GM21723 (cell line): Measurements from ENCODE around the gene WFS1.

Source experiments
- ATAC-seq: cut with Tn5 transposase; IDR thresholded peaks from one replicate; pipeline ENCODE4 v1.9.1; 2021; ENCODE audit warnings: mild to moderate bottlenecking, moderate library complexity; ENCODE audit not compliant: unreplicated experiment

The WFS1 gene

DNA sequence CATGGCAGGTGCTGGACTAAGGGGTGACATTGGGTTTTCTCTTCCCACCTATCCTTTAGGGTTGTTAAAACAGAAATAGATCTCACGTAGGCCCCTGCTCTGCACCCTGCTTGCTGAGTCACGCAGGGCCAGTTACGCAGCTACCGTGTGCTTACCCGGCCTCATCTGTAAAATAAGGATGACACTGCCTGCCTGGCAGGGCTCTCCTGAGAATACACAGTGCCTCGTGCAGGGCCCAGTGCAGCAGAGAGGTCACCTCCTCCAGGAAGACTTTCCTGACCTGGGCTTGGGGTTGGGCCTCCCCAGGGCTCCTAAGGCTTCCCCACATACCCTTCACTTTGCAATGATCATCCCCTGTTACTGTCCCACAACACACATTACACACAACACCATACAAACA is 35.7 kb upstream of the WFS1 start:
- no peak for ATAC-seq

DNA sequence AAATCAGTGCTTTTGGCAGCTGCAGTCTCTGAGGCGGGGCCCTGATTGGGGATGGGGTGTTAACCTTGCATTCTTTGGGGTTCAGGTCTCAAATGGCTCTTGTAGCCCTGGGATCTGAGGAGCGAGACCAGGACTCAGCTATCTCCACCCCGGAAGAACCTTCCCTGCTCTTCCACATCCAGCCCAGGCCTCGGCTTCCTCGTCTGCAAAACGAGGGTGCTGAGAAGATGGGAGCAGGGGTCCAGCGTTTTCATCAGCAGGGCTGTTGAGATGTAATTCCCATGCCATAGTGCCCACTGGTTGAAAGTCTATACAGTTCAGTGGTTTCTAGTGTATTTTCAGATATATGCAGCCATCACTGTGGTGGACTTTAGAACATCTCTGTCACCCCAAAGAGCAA is 34.6 kb upstream of the WFS1 start:
- ATAC-seq = no peak

DNA sequence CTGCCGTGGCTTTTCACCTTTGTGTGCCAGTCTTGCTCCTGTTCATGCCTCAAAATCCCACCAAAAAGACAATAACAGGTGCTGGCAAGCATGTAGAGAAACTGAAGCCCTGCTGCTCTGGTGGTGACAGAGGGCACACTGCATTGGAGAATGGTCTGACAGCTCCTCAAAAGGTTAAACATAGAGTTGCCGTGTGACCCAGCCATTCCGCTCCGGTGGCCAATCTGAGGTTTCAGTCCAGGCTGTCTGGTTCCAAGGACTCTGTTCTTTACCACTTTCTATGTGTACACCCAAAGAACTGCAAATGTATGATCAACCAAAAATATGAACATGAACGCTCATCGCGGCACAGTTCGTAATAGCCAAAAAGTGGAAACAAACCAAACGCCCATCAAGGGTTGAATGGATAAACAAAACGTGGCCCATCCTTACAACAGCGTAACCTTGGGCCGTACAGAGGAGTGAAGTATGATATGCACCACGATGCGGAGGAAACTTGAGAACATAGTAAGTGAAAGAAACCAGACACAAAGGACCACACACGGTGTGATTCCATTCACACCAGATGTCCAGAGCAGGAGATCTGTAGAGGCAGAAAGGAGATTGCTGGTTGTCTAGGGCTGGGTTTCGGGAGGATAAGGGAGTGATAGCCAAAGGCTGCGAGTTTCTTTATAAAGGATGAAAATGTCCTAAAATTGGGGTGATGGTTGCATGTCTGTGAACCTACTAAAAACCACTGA is 33.6 kb upstream of the WFS1 start:
- no peak for ATAC-seq

DNA sequence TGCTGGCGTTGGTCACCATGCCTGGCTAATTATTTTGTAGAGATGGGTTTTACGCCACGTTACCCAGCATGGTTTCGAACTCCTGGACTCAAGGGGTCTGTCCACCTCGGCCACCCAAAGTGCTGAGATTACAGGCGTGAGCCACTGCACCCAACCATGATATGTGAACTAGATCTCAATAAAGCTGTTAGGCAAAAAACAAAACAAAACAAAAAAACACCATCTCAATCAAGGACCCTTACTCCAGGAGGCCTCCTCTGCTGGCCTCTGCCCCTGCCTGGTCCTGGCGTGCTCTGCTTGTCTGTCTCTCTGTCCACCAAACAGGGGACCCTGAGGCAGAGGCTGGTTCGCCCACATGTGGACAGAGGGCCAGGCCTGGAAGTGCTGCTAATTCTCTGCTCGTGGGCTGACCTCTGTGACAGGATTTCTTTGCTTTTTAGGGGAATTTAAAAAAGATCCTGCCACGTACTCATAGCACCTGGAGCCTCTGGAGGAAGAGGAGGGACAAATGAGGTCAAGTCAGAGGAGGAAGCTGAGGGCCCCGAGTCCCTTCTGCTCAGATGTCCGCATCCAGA is 32.7 kb upstream of the WFS1 start:
- ATAC-seq = no peak

DNA sequence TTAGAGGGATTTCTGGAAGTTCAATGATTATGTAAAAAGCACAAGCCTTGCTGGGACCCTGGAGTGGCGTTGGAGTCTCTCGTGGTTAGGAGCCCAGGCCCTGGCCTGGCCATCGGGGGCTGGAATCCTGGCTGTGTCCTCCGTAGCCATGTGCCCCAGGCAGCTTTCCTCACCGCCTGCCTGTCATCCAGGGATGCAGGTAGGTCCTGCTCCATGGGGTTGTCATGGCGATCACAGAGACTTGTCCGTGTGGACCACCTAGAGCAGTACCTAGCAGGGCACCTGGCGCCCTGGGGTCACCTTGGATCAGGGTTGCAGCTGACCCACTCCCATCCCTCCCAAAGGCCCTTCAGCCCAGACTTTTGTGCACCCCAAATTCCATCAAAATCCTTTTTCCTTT is 30.2 kb upstream of the WFS1 start:
- ATAC-seq = no peak

DNA sequence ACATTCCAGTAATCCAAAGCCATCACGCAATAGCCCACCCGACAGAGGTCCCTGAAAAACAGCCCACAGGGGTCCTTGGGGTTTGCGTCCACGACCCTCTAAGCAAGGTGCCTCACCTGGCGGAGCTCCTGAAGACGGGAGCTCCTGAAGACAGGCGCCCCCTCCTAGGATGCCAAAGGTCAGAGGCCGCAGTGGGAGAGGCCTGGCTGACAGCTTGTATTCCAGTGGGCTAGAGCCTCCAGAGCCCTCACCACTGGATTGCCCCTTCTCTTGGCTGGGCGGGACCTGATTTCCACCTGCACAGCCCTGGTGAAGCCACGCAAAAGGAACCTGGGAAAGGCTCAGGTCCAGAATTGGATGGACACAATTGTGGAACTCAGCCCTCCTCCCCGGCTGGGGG is 29.7 kb upstream of the WFS1 start:
- ATAC-seq = no peak

DNA sequence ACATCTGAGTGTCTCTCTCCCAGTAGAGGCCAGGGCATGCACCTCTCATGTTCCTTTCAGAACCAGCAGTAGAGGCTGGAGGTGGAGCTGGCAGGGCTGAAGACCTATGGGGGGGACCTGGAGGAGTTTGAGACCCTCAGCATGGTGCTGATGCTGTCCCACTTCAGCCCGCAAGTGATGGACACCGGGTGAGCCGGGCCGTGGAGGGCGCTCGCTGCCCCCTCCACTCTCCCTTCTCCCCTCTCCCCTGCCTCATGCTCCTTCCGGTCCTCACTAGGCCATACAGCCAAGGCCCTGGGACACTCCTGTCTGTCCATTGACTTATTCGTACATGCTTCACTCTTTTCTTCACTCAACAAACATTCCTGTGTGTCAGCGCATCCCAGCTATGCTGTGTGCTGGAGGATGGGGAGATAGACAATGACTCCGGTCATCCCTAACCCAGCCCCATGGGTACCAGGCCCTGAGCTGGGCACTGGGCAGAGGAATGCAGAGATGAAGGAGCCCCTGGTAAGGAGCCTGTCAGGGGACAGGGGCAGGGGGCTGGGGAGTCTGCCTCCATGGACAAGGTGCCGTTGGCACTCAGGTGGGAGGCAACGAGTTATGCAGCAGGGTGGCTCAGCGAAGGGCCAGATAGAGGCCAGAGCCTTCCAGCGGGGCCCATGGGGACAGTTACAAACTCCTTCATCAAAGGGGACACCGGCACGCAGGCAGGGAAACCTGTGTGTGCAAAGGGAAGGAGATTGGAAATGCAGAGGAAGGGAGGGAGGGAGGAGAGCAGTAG is 28.4 kb upstream of the WFS1 start:
- ATAC-seq = no peak

DNA sequence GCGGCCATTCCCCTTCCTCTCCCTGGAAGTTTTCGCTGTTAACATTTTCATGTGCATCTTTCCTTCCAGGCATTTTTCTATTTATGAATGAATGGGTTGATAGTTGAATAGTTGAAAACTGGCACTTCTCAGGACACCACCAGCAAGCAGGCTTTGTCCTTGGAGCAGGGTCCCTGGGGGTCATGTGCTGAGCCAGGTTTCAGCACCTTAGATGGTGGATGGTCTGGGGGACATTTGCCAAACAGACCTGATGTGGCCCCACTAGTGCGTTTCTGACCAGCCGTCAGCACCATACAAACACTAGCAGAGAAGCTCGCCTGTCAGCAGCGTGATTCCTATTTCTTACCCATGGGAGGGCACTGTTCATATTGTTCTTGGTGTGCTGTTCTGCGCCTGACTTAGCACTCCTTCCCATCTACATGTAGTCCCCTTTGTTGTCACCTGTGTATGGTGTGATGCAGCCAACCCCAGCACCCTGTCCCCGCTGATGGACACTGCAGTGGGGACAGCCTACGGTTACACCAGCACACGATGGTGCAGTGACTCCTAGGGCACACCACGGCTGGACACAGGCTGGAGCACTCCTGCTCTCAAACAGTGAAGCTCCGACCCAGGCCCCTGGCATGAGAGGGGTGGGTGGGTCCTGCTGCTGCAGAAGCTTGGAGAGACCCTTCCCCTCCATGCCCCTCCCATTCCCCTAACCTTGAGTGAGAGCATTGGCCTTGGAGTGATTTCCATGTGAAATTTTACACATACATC is 27.2 kb upstream of the WFS1 start:
- no peak for ATAC-seq

DNA sequence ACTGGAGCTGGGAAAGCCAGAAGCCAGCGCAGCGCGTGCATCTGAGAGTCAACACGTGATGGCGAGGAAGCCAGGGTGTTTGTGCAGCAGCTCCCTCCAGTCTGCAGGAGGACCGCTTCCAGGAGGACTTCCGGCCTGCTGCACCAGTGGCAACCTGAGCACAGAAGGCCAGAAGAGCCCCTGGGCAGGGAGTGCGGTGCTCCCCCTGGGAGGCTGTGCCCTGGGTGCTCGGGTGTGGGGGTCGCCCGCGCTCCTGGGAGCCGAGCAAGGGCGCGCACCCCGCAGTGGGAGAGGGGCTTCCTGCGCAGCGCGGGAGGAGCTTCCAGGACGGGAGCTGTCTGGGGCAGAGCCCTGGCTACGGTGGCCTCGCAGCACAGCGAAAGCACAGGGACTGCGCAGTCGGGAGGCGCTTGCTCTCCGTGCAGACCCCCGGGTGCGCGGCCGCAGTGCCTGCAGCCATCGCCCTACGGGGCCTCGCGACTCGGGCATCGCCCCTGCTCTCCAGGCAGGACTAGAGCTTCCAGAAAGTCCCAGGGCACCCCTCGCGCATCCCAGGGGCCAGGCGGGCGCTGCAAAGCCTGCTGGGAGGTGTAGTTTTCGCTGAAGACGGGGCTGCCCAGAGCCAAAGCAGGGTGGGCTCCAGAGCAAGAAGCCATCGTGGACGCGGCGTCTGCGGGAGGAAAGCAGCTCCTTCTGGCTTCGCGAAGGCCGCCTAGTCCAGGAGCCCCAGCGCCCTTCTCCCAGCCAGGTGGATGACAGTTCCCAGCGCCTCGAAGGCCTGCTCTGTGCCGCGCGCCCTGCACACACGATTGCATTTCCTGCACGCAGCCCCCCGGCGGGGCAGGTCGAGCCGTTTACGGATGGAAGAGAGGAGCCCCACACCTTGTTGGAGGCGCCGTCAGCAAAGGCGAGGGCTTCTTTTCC is 24.1 kb upstream of the WFS1 start:
- ATAC-seq = no peak

DNA sequence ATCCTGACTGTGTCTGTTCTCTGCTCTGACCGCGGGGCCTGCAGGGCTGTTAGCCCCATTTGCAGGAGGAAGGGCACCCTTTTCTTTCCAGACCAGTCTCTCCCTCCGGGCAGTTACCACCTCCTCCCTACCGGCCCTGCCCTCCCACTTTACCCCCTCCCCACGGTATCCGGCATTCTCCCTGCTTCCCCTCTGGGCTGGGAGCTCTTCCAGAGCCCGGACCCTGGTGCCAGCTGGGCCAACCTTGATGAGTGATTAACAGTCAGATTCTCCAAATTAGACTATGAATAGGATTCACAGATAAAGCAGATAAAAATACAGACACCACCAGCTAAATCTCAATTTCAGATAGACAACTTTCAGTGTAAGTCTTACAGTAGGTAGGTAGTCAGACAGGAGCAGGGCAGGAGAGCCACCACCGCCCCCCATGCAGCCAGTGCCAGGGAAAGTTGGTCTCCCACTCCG is 23.4 kb upstream of the WFS1 start:
- no peak for ATAC-seq

DNA sequence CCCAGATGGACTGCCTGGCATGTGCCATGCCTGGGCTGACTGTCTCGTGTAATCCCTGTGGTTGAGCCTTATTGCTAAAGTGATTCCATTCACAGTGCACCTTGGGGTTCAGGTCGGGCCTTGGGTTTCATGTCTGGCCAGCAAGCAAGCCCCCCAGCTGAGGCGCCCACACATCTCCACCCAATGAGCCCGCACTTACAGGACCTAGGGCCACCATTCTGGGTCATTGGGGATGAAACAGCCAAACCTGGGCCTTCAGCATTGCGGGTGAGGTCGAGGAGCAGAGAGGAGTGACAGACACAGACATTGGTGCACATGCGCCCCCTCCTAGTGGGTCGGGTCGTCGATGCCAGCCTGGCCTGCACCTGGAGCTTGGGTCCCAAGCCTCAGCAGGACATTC is 21.3 kb upstream of the WFS1 start:
- ATAC-seq = no peak

DNA sequence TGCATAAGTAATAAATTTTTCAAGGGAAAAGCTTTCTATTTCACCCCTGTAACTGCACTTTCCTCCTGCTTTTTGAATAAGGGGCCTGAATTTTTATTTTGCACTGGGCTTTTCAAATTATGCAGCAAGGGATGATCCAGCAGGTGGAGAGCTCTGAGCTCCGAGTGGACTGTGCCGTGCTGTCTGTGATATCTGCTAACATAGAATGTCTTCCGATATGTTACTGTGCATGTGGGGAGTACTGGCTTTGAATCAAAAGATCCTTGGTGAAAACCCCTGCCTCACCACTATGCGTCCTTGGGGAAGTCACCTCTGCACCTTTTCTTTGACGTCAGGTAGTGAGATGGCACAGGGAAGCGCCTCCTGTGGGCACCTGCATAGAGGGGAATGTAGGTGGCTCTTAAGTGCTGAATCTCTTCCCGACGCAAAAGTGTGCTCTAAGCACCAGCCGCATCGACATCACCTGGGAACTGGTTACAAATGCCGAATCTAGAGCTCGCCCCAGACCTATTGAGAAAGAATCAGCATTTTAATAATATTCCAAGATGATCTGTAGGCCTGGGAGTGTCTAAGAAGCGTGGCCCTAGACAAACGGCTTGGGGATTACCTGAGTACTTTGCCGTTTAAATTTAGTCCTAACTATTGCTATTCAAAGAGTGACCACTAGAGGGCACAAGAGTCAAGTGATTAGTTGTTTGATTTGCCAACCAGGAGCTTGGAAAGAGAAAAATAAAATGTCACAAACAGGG is 19.2 kb upstream of the WFS1 start:
- ATAC-seq = no peak

DNA sequence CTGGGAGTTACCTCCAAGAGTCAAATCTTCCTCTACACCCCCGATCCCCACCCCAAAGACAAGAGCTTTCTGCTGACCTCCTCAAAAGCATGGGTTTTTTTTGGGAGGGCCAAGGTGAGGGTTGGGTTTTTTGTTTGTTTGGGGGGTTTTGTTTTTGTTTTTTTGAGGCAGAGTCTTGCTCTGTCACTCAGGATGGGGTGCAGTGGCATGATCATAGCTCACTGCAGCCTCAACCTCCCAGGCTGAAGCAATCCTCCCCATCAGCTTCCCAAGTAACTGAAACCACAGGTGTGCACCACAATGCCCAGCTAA is 18.7 kb upstream of the WFS1 start:
- ATAC-seq = no peak

DNA sequence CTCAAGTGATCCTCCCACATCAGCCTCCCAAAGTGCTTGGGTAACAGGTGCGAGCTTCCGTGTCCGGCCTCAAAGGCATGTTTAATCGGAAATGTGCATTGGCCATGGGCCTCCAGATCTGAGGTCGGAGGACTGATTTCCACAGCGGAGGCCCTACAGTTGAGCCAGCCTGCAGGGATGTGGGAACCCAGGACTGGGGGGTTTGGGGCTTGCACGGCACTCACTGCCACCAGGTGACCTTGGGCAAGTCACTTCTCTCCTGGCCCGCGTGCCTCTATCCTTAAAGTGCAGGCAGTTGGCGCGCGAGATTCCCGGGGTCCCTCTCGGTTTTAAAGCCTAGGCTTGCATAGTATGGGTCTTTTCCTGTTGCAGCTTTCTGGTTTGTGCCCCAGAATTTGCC is 18.3 kb upstream of the WFS1 start:
- ATAC-seq = no peak

DNA sequence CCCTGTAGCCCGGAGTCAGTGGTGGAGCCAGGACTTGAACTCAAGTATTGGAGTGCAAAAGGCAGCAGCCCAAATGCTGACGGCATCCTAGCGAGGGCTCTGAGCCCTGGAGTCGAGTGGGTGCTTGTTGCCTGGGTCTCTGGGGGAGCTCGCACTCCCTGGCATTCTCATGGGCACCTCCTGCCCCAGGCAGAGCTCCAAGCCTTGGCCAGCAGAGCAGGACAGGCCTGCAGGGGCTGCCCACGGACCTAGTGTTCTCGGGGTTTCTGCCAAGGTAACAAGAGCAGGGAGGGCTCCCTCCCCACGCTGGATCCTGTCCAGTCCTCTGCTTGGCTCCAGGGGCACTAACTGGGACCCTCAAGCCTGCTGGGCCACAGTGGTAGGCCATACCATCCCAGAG is 17.6 kb upstream of the WFS1 start:
- ATAC-seq = no peak

DNA sequence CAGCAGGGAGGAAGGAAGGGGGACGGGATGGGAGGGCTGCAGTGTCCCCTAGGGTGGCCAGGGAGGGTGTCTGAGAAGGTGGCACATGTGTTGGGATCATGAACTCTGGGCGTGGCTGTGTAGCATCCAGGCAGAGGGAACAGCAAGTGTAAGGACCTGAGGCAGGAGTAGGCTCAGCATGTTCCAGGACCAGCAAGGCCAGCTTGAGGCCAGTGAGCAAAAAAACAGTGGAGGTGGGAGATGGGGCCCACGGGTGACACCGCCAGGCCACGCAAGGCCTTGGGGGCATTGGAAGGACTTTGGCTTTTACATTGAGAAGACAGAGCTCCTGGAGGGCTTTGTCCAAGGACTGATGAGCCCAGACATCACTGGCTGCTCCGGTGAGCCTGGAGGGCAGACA is 16.5 kb upstream of the WFS1 start:
- ATAC-seq = no peak

DNA sequence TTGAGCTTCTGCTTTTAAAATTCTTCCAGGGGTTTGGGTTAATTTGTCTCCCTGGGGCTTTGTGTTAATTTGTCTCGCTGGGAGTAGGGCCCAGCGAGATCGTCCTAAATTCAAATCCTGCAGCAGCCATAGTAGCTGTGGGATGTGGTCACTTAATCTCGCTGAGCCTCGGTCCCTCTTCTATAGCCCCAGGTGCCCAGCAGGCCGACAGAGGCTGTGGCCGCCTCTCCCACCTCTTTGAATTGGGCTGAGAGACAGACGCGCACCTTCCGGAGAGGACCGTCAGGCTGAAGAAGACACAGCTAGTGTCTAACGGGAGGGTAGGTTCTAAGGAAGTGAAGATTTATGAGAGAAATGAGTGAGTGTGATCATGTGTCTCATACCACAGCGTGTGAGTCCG is 15.7 kb upstream of the WFS1 start:
- ATAC-seq = no peak

DNA sequence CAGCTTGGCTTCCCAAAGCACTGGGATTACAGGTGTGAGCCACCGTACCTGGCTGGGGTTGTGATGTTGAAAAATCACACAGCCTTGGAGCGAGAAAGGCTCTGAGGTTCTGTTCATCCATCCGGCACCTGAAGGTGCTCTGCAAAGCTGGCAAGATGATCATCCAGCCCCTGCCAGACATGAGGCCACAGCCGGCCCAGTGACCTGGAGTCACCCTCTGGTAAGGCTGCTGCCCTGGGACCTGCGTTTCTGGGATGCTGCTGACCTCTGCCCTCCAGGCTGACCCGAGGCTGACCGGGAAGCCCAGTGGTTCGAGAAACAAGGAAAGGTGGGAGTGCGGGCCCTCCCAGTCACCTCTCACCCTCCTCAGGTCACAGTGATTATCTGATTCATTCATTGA is 13.5 kb upstream of the WFS1 start:
- ATAC-seq = no peak

DNA sequence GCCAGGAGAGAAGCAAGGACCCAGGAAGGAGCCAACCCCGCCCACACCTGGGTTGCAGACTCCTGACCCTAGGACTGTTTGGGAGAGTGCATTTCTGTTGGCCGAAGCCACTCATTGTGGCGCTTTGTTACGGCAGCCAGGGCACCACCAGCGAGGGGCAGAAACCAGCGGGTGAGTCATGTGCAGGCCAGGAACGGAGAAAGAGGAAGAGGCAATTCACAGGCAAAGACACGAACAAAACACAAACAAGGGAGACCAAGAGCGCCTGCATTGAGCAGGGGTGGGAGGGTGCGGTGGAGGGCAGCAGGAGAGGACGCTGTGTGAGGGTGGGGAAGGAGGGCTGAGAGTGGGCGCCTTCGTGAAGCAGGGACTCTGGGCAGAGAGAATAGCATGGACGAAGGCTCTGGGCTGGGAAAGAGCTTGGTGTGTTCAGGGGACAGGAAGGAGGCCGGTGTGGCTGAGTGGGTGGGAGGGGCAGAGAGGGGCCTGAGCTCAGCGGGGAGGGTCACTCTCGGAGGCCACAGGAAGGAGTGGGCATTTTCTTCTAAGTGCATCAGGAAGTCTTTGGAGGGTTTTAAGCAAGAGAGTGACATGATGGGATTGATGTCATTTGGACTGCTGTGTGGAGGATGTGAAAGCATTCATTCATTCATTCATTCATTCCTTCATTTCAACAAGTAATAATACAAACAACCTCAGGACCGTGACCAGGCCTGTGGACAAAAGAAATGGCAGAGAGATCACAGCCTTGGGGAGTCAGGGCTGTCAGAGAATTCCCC is 12.2 kb upstream of the WFS1 start:
- no peak for ATAC-seq
